GM19351 (cell line): Measurements from ENCODE around the gene CAGE1.
A peak's percentile ranks its signal among the peaks of the same experiment; 100 is the strongest.

Experiments used
- ATAC-seq: cut with Tn5 transposase; IDR thresholded peaks from one replicate; pipeline ENCODE4 v1.9.1; 2021; ENCODE audit warnings: mild to moderate bottlenecking, moderate library complexity; ENCODE audit not compliant: unreplicated experiment

Gene CAGE1

GRCh38 chr6:7312616-7313504, 76.7 kb downstream of the CAGE1 start, which contains the start of gene SSR1:
Gene SSR1 (minus strand): TSS chr6:7313199. CDS start chr6:7313120, 79 bp downstream.
- peak; percentile 97 for ATAC-seq

DNA sequence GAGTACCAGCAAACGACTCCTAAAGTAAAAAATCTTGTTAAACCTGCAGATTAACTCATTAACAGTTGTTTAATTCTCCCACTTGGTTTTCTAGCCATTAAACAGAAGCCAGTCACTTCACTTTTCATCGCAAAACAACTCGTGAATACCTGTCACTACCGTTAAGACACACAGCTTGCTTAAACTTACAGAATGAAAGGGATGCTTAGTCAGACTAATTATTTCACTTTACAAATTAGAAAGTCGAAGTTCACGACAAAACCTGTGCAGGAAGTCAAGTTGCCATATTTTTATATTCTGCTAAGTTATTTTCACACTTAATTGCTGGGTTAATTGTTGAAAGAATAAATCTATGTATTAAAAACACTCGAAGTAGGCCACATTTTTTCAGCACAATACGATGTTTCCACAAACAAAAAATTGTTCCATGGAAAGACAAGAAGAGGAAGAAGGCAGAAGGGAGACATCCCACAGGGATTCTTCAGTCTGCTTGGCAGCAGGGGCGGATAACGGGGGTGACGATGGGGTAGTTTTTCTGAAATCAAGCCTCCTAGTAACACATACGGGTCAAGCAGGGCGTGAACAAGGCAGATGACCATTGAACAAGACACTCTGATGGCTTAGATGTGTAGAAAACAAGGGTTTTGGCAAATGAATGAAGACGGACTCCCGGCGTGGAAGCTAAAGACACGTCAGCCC, 77.5 kb downstream of the CAGE1 start:
- ATAC-seq: no peak

GRCh38 chr6:7311176-7311575, 78.4 kb downstream of the CAGE1 start:
- no peak for ATAC-seq

DNA sequence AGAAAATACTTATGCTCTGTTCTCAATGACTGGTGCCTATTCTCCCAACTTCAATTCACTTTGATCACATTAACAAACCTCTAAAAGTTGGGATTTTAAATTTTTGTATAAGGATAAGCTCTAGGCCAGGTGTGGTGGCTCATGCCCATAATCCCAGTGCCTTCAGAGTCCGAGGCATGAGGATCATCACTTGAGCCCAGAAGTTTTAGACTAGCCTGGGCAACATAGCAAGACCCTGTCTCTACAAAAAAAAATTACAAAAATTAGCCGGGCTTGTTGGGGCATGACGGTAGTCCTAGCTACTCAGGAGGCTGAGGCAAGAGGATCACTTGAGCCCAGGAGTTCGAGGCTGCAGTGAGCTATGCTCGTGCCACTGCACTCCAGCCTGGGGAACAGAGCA, 80.5 kb downstream of the CAGE1 start:
- ATAC-seq: no peak

- no peak for ATAC-seq
Measured at GRCh38 chr6:7307533-7307932, 82.0 kb downstream of the CAGE1 start.

DNA sequence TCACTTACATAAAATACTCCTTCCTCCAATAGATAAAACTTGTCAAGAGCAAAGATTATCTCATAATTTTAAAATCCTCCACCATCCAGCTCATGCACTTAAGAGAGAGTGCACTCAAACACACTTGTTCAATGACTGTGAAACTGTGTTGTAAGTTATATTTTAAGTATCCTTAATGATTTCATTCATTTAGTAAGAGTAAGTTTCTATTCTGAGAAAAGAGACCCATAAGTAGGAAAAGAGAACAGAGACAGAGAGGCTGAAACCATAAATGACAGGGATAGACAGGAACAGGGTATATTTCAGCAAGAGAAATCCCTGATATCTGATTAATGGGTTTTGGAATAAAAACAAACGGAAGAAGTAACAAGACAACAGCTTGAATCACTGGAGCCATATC, 84.7 kb downstream of the CAGE1 start:
- no peak for ATAC-seq

GRCh38 chr6:7301702-7302101, 87.8 kb downstream of the CAGE1 start:
- no peak for ATAC-seq

GRCh38 chr6:7300926-7301325, 88.6 kb downstream of the CAGE1 start:
- ATAC-seq: no peak

- ATAC-seq: no peak
Measured at GRCh38 chr6:7298113-7298512, 91.4 kb downstream of the CAGE1 start.

GRCh38 chr6:7296602-7297001, 92.9 kb downstream of the CAGE1 start:
- no peak for ATAC-seq

- ATAC-seq: no peak
Measured at GRCh38 chr6:7295916-7296315, 93.6 kb downstream of the CAGE1 start.

GRCh38 chr6:7292596-7293255, 96.8 kb downstream of the CAGE1 start:
- no peak for ATAC-seq

DNA sequence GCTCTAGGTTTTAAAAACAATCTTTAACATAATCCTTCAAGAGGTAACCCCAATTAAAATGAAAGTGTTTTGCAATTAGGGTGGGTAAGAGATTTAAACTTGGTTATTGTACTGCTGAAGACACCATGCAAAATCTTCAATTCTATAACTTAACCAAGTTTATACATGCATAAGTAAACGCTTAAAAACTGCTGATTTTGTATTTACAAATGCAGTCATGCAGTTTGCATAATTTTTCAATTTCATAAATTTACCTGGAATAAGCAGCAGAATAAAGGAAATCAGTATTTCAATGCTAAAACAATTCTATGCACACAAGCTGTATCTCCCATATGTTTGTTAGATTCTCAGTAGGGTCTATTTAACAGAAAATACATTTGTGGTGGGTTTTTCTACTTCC, 99.5 kb downstream of the CAGE1 start:
- ATAC-seq: no peak

DNA sequence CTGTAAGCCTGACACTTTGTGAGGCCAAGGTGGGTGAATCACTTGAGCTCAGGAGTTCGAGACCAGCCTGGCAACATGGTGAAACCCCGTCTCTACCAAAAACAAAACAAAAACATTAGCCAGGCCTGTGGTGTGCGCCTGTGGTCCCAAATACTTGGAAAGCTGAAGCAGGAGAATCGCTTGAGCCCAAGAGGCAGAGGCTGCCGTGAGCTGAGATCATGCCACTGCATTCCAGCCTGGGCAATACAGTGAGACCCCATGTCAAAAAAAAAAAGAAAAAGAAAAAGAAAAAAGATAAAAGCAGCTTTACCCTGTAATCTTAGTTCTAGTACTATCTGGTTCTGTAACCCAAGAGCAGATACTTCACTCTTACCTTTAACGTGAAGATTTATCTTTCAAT, 104.1 kb downstream of the CAGE1 start:
- no peak for ATAC-seq

DNA sequence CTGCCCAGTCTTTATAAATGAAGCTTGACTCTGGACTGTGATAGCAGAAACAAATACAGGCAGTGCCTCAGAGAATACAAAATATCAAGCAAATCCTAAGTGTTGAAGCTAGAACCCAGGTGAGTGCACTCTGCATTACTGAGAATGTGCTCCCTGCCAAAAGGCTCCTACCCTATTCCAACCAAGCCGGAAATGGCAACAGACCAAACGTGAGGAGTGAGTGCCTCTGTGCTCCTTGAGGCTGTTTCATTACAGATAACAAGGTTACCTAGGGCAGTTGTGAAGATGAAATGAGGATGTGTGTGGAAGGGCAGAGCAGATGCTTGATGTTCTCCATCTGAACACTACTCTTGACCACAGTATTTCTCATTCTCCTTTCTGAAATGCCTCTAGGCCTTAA, 105.9 kb downstream of the CAGE1 start:
- ATAC-seq: no peak

DNA sequence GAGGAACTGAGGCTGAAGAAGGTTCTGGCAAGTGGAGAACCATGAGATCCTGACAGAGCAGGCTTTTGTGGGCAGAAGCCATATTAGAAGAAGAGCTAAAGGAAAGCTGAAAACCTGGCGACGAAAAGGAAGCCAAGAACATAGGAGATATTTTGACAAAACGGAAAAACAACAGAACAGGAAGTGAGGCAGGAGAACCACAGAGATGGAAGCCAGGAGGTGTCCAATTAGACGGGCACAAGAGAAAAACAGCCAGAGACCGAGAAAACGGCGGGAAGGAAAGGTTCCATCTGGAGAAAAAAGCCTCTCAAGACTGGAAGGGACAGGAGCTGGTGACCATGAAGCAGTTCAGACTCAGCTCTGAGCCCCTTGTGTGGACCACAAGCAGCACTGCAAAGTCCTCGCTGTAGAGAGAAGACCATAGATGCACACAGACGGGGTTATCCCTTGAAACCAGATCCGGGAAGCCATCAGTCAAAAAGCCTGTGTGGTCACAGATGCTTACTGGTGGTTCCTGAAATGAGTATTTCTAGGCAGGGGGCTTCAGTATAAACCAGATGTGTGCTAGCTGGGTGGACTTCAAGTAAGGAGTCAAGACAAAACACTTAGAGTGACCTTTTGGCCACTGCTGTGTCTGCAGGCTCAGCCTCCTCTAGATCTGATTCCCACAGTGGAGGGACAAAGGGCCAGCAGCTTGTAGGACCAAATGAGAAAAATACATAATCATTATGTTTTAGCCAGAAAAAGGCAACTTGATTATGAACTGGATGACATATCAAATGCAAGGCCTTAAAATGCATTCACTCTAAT, 107.2 kb downstream of the CAGE1 start:
- no peak for ATAC-seq
